ENCODE measurements around the gene DAG1.

DNA sequence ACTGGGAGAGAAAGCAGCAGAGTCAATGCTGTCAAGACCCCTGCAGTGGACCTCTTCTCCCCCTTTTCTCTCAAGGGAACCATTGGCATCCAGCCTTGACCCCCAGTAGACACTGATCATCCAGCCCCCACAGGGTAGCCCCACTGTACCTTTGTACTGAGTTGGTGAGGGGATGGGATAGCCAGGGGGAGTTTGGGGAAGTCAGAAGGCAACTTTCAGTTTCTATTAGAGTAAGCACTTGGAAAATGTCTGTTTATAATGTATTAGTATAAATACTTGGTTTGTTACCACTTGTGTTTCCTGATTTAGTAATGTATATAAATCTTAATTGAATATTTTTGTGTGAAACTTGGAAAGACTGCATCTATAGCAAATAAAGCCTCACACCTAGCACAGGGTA, 25.0 kb downstream of the DAG1 start:
- TF ChIP-seq ZNF274 (IDR thresholded peaks at IDR 0.05; ENCODE audit: low read depth, low read length) (no peak), YY1 (IDR thresholded peaks at IDR 0.05; ENCODE audit: insufficient read depth, insufficient read length) (no peak)

Measured in NT2/D1 (cell line).